Astrocyte (in vitro differentiated cells and primary cell): ENCODE results near the gene DUOXA1.

Source experiments
- CTCF ChIP-seq: IDR thresholded peaks from 2 replicates; pipeline ENCODE4 v1.5.1; 2011; ENCODE audit warnings: low read depth, mild to moderate bottlenecking, inconsistent platforms, low read length, moderate library complexity; ENCODE audit not compliant: insufficient read depth
- EZH2 ChIP-seq: IDR thresholded peaks from 2 replicates; pipeline ENCODE4 v1.6.1; 2012; ENCODE audit warnings: mild to moderate bottlenecking, low read length, inconsistent platforms; ENCODE audit not compliant: insufficient read depth

DNA sequence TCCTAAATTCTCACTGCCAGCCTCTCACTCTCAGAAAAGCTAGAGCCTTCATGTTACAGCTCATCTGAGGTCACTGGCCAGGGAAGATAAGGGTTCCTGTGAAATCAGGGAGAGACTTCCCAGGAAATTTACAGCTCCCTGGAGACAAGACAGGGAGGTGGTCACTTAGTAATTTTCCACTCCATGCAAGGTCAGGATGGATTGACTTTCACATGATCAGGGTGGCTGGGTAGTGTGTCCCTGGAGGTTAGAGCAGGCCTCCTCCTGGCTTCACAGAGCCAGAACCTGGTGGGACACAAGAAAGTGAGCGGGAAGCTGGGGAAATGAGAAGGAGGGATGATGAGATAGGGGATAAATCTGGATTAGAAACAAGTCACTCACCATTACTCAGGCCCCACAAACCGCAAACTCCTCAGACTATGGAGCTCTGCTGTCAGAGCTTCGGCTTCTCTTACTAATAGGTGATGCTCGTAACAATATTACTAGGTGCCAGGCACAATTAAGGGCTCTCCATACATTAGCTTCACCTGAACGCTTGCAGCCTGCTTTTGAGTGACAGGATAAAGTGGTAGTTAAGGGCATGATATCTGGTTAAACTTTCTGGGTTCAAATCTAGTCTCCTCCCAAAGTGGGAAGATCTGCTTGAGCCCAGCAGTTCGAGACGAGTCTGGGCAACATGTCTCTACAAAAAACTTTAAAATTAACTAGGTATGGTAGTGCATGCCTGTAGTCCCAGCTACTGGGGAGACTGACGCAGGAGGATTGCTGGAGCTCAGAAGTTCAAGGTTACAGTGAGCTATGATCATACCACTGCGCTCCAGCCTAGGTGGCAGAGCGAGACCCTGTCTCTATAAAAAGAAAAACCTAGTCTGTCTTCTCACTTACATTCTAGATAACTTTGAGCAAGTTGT is 40.6 kb downstream of the DUOXA1 start:
- TF ChIP-seq CTCF (no peak), EZH2 (no peak)
